Astrocyte of the spinal cord (primary cell): ENCODE measurements around the gene CALN1.

ENCODE experiments used
- DNase-seq: peaks from one replicate; pipeline ENCODE4 v3.0.0; 2011; ENCODE audit warnings: low read depth, low spot score
- H3K4me3 ChIP-seq: 2 replicates; pipeline ENCODE4 v1.5.1; 2011; ENCODE audit warnings: low read depth, mild to moderate bottlenecking, low read length, moderate library complexity
- CTCF ChIP-seq: IDR thresholded peaks from 2 replicates; pipeline ENCODE4 v1.5.1; 2012; ENCODE audit warnings: low read depth, mild to moderate bottlenecking, low read length, inconsistent platforms
- in situ Hi-C: cut with HindIII; loops from 2 replicates; pipeline ENCODE4 v1.10.0; 2017; ENCODE audit warnings: low sequenced_read_pairs

CALN1 gene

DNA sequence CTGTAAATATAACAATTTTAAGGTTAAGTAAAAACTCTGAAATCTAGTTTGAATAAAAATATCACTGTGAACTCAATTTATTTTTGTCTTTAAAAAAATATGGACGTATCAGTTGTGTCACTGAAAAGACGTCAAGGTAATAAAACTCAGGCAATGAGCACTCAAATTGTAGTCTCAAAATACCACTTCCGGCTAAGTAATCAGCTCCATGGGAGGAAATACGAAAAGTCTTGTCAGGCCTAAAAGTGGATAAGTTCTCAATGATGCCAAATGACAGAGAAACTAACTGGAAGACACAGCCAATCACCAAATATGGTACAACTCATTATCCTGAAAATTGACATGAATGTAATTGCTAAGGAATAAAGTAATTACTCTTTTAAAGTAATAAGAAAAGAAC is 719 bp downstream of the CALN1 start:
- H3K4me3 ChIP-seq: no peak overlapping the region
- DNase-seq: no peak
- TF ChIP-seq CTCF: no peak
- in situ Hi-C loops: no loop called here

DNA sequence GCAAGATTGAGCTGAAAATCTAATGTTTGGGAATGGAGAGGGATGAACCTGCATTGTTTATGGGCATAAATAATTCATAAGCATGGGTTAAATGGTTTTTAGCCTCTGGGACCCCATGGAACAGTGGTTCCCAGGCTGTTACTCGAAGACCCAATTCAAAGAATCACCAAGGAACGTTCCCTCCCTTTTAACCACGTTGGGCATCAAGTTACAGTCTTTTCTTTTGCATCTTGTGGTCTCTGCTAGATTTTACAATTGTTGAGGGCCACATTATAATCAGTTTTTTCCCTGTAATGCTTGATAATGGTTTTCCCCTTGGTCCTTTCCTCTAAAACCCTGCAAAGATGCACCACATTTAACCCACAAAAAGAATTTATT is 2.5 kb downstream of the CALN1 start:
- TF ChIP-seq CTCF: no peak
- no peak overlapping the region for H3K4me3 ChIP-seq
- in situ Hi-C loops: no loop called here
- no peak for DNase-seq

DNA sequence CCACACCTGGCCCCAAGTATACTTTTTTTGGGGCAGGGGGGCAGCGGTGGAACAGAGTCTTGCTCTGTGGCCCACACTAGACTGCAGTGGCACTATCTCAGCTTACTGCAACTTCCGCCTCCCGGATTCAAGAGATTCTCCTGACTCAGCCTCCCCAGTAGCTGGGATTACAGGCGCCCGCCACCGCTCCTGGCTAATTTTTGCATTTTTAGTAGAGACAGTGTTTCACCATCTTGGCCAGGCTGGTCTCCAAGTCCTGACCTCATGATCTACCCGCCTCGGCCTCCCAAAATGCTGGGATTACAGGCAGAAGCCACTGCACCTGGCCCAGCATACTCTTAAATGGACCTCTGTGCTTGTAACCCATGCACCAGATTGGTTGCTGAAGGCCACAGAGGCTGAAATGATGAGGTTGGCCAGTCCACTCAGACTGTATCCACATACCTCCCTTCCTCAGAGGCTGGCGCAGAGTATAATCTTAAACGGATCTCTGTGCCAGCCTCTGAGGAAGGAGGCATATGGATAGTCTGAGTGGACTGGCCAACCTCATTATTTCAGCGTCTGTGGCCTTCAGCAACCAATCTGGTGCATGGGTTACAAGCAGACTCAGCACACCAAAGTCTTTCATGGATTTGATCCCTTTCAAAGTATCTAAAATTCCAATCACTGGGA is 3.0 kb downstream of the CALN1 start:
- TF ChIP-seq CTCF: no peak

GRCh38 chr7:72406820-72407403 is 5.2 kb downstream of the CALN1 start:
- DNase-seq: no peak
- in situ Hi-C loops: no loop called here
- H3K4me3 ChIP-seq: no peak overlapping the region
- no peak for TF ChIP-seq CTCF

More for the DNA sequence above, 3.0 kb downstream of the CALN1 start:
- in situ Hi-C loops: no loop called here
- H3K4me3 ChIP-seq: no peak overlapping the region
- DNase-seq: no peak

DNA sequence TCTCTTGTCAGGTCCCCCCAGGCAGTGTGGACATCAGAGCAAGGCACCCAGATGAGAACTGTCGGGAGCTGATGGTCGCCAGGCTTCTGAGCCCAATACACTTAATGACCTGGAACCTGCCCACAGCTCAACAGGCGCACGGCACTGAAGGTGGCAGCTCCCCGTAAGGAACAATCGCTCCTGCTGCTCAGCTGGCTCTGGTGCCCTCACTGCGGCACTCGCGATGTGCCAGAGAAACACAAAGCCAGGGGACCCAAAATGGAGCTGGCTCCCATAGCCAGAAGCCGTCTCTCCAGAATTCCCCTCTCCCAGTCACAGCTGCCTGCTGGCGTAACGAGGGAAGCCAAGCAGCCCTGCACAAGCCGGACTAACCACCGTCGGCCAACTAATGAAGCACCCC is 6.3 kb downstream of the CALN1 start:
- TF ChIP-seq CTCF: no peak
- no peak overlapping the region for H3K4me3 ChIP-seq
- no peak for DNase-seq
- in situ Hi-C loops: no loop called here

DNA sequence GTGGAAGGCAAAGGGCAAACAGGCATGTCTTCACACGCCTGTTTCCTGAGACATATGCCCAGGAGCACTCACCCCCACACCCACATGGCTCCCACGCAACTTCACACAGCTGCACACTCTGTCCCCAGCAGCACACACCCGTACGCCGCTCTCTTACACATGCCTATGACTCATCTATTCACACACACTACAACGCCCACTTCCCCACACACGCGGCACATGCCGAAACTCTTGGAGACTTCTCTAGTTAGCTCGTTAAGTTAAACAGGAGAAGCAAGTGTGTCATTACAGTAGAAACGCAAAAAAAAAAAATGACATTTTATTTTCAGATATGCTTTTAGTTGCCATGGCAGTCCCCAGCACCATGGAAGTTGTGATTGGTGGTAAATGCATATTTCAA is 6.7 kb downstream of the CALN1 start:
- no peak for TF ChIP-seq CTCF
- in situ Hi-C loops: no loop called here
- no peak overlapping the region for H3K4me3 ChIP-seq
- no peak for DNase-seq

DNA sequence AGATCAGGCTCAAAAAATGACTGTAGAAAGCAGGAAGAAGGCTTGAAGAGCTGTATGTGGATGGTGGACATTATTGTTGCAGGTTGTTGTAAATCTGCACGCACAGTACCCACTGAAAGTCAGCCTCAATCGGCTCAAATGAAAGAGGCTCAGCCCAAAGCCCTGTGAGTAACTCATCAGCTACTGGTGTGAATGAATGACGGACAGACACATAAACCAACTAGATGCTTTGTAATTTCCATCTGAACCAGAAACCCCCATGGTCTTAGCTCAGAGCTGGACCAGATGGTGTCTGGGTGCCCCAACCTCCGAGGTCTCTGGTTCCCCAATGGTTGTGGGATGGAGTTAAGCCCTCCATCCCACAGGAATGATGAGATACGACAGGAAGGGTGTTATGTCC is 7.4 kb downstream of the CALN1 start:
- in situ Hi-C loops: no loop called here
- H3K4me3 ChIP-seq: no peak overlapping the region
- no peak for TF ChIP-seq CTCF
- DNase-seq: no peak
